Endothelial cell (in vitro differentiated cells): ENCODE results near the gene EFHC2. TPM values are rescaled to one million over a fixed set of nuclear protein-coding genes. Genes with fewer than 3 reads are reported as not detected.

Source experiments
- DNase-seq: peaks from one replicate; pipeline ENCODE4 v3.0.0; 2021; ENCODE audit warnings: low spot score
- H3K27ac Mint-ChIP-seq: one replicate; pipeline ENCODE4 v1.8.0; 2021; ENCODE audit warnings: mixed read lengths, inconsistent platforms; ENCODE audit not compliant: unreplicated experiment
- H3K27me3 Mint-ChIP-seq: one replicate; pipeline ENCODE4 v1.8.0; 2021; ENCODE audit warnings: mild to moderate bottlenecking, moderate library complexity, mixed read lengths, inconsistent platforms; ENCODE audit not compliant: unreplicated experiment
- H3K36me3 Mint-ChIP-seq: one replicate; pipeline ENCODE4 v1.8.0; 2021; ENCODE audit warnings: mild to moderate bottlenecking, low read depth, mixed read lengths, inconsistent platforms; ENCODE audit not compliant: unreplicated experiment
- H3K4me1 Mint-ChIP-seq: one replicate; pipeline ENCODE4 v1.8.0; 2021; ENCODE audit warnings: mild to moderate bottlenecking, mixed read lengths, inconsistent platforms; ENCODE audit not compliant: unreplicated experiment
- H3K4me3 Mint-ChIP-seq: one replicate; pipeline ENCODE4 v1.8.0; 2021; ENCODE audit warnings: mild to moderate bottlenecking, mixed read lengths, inconsistent platforms; ENCODE audit not compliant: unreplicated experiment
- H3K9me3 Mint-ChIP-seq: one replicate; pipeline ENCODE4 v1.8.0; 2021; ENCODE audit warnings: mixed read lengths, inconsistent platforms; ENCODE audit not compliant: unreplicated experiment
- CTCF ChIP-seq: fragments of 200-600 bp; sonication (generic); IDR thresholded peaks from one replicate; pipeline ENCODE4 v1.5.0; 2021; ENCODE audit warnings: antibody characterized with exemption; ENCODE audit not compliant: unreplicated experiment
- total RNA-seq: library from RNA; stranded (reverse); fragmentation: NEBNext Ultra II Directional; extraction: Animal tissue kit (Norgen Biotek cat#: 25700); gene quantifications from one replicate; pipeline ENCODE4 v1.2.1, GENCODE V29; 2021; ENCODE audit not compliant: unreplicated experiment

The EFHC2 gene
- total RNA-seq, 1 donor from 2014 or later, result 0.41 TPM

- Mint-ChIP-seq H3K36me3 (no peaks in the 10 kb centered on the region), H3K27ac (no peak overlapping the region), H3K9me3 (no peaks in the 10 kb centered on the region), H3K27me3 (no peaks in the 10 kb centered on the region), H3K4me1 (no peaks in the 10 kb centered on the region), H3K4me3 (no peak overlapping the region)
- TF ChIP-seq CTCF, result no peak
- DNase-seq, result no peak
Observed at GRCh38 chrX:44178274-44179053, 165.0 kb downstream of the EFHC2 start.

DNA sequence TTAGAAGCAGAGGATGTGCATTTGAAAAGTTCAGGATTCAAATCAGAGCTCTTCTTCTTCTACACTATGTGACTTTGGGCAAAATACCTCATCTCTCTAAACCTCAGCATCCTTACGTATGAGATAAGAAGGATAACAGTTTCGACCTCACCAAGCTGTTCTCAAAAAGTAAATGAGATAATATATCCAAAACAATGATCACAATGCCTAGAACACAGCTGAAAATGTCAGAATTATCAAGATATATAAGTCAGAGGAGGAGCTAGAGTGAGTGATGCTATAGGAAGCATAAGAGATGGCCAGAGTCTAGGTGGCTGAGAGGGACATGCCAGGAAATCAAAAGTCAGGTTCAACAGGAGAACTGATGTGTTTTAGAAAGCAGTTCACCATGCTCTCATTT is 168.0 kb downstream of the EFHC2 start:
- Mint-ChIP-seq H3K27me3 (no peaks in the 10 kb centered on the region), H3K4me1 (no peaks in the 10 kb centered on the region), H3K36me3 (no peaks in the 10 kb centered on the region), H3K4me3 (no peak overlapping the region), H3K27ac (no peak overlapping the region), H3K9me3 (no peaks in the 10 kb centered on the region)
- no peak for DNase-seq
- TF ChIP-seq CTCF, result no peak

GRCh38 chrX:44174061-44174460 is 169.4 kb downstream of the EFHC2 start:
- H3K27me3 Mint-ChIP-seq, result no peaks in the 10 kb centered on the region
- DNase-seq, result no peak
- TF ChIP-seq CTCF, result no peak
- H3K4me3 Mint-ChIP-seq, result no peak overlapping the region
- no peak overlapping the region for H3K27ac Mint-ChIP-seq
- no peaks in the 10 kb centered on the region for H3K36me3 Mint-ChIP-seq
- H3K9me3 Mint-ChIP-seq, result no peaks in the 10 kb centered on the region
- H3K4me1 Mint-ChIP-seq, result no peaks in the 10 kb centered on the region

DNA sequence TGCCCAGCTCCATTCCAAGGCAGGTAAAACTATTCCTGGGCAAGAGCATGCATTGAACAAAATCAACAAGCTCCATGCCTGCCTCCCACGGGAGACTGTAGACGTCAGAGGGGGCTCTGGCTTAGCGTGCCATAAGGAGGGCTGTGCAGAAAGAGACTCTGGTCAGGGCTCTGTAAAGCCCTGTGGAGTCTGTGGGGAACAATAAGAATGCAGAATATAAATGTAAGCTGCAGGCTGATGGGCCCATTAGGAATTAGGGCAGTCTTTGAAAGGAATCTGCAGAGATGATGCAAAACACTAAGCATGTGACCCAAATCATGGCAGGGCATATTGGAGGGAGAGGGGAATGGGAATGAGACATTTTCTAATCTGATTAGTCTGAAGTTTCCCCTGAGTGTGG is 170.3 kb downstream of the EFHC2 start:
- no peaks in the 10 kb centered on the region for H3K9me3 Mint-ChIP-seq

More for the DNA sequence above, 170.3 kb downstream of the EFHC2 start:
- Mint-ChIP-seq H3K27ac (no peak overlapping the region), H3K36me3 (no peaks in the 10 kb centered on the region), H3K4me1 (no peaks in the 10 kb centered on the region), H3K4me3 (no peak overlapping the region), H3K27me3 (no peaks in the 10 kb centered on the region)
- no peak for DNase-seq
- no peak for TF ChIP-seq CTCF
